Trophoblast cell (in vitro differentiated cells and primary cell): ENCODE measurements around the gene PUM2.

Experiments
- DNase-seq, 2 donors: peaks; one replicate each; pipeline ENCODE4 v3.0.0-alpha.2; 2016
- H2AFZ ChIP-seq: 2 replicates; pipeline ENCODE4 v1.6.1; 2013; ENCODE audit warnings: low read length, moderate library complexity, mild to moderate bottlenecking; ENCODE audit not compliant: insufficient read depth, poor library complexity
- H2AK5ac ChIP-seq: 2 replicates; pipeline ENCODE4 v1.6.1; 2013; ENCODE audit warnings: mild to moderate bottlenecking, low read length
- H2BK120ac ChIP-seq: 2 replicates; pipeline ENCODE4 v1.6.1; 2013; ENCODE audit warnings: low read length, mild to moderate bottlenecking, moderate library complexity; ENCODE audit not compliant: insufficient read depth, poor library complexity
- H2BK12ac ChIP-seq: 2 replicates; pipeline ENCODE4 v1.6.1; 2013; ENCODE audit warnings: mild to moderate bottlenecking, low read length, moderate library complexity
- H2BK5ac ChIP-seq: 2 replicates; pipeline ENCODE4 v1.6.1; 2013; ENCODE audit warnings: low read length, low read depth, moderate library complexity, mild to moderate bottlenecking; ENCODE audit not compliant: poor library complexity
- H3K14ac ChIP-seq: 2 replicates; pipeline ENCODE4 v1.6.1; 2013; ENCODE audit warnings: mild to moderate bottlenecking, low read length
- H3K18ac ChIP-seq: 2 replicates; pipeline ENCODE4 v1.6.1; 2013; ENCODE audit warnings: mild to moderate bottlenecking, low read length
- H3K23ac ChIP-seq: 2 replicates; pipeline ENCODE4 v1.6.1; 2013; ENCODE audit warnings: low read length
- H3K27ac ChIP-seq: 2 replicates; pipeline ENCODE4 v1.5.1; 2013; ENCODE audit warnings: low read depth, mild to moderate bottlenecking, inconsistent platforms, low read length, moderate library complexity
- H3K27me3 ChIP-seq: 2 replicates; pipeline ENCODE4 v1.6.1; 2013; ENCODE audit warnings: inconsistent platforms, mild to moderate bottlenecking, low read length, moderate library complexity; ENCODE audit not compliant: insufficient read depth
- H3K36me3 ChIP-seq, 2 experiments: 1 replicate in 1 of 2; 2 replicates in 1 of 2; pipeline ENCODE4 v1.6.1; 2013; ENCODE audit warnings: low read length in 2 of 2, mild to moderate bottlenecking in 2 of 2, moderate library complexity in 1 of 2; ENCODE audit not compliant: insufficient read depth in 2 of 2, control insufficient read depth in 1 of 2
- H3K4ac ChIP-seq: 2 replicates; pipeline ENCODE4 v1.6.1; 2013; ENCODE audit warnings: low read depth, mild to moderate bottlenecking, low read length, moderate library complexity
- H3K4me1 ChIP-seq, 2 experiments: 1 replicate in 1 of 2; 2 replicates in 1 of 2; pipeline ENCODE4 v1.6.1; 2013; ENCODE audit warnings: low read length in 2 of 2, mild to moderate bottlenecking in 2 of 2, moderate library complexity in 1 of 2; ENCODE audit not compliant: insufficient read depth in 2 of 2, control insufficient read depth in 1 of 2
- H3K4me2 ChIP-seq: 2 replicates; pipeline ENCODE4 v1.6.1; 2013; ENCODE audit warnings: inconsistent platforms, mild to moderate bottlenecking, low read length, moderate library complexity
- H3K4me3 ChIP-seq: 2 replicates; pipeline ENCODE4 v1.5.1; 2013; ENCODE audit warnings: mild to moderate bottlenecking, low read depth, low read length, inconsistent platforms
- H3K79me1 ChIP-seq: one replicate; pipeline ENCODE4 v1.6.1; 2013; ENCODE audit warnings: low read length
- H3K79me2 ChIP-seq: 2 replicates; pipeline ENCODE4 v1.6.1; 2013; ENCODE audit warnings: low read length, mild to moderate bottlenecking; ENCODE audit not compliant: control insufficient read depth, insufficient read depth, poor library complexity
- H3K9ac ChIP-seq: 2 replicates; pipeline ENCODE4 v1.6.1; 2013; ENCODE audit warnings: mild to moderate bottlenecking, low read length
- H3K9me3 ChIP-seq: 2 replicates; pipeline ENCODE4 v1.6.1; 2013; ENCODE audit warnings: low read depth, mild to moderate bottlenecking, control low read depth, inconsistent platforms, low read length; ENCODE audit not compliant: insufficient read depth
- H4K12ac ChIP-seq: 2 replicates; pipeline ENCODE4 v1.6.1; 2013; ENCODE audit warnings: low read depth, mild to moderate bottlenecking, low read length, moderate library complexity
- H4K8ac ChIP-seq: 2 replicates; pipeline ENCODE4 v1.6.1; 2013; ENCODE audit warnings: low read depth, mild to moderate bottlenecking, low read length, moderate library complexity
- H4K91ac ChIP-seq: one replicate; pipeline ENCODE4 v1.6.1; 2013; ENCODE audit warnings: low read depth, mild to moderate bottlenecking, low read length, moderate library complexity
- WGBS: extraction: QIAGEN DNeasy Blood & Tissue Kit; methylation state at CpG from one replicate; pipeline ENCODE4 v1.1.7; 2013; ENCODE audit warnings: missing lambda C conversion rate; ENCODE audit not compliant: insufficient read length, insufficient coverage; ENCODE audit errors: extremely low coverage; 5-methylcytosine and 5-hydroxymethylcytosine counted together

The PUM2 gene

DNA sequence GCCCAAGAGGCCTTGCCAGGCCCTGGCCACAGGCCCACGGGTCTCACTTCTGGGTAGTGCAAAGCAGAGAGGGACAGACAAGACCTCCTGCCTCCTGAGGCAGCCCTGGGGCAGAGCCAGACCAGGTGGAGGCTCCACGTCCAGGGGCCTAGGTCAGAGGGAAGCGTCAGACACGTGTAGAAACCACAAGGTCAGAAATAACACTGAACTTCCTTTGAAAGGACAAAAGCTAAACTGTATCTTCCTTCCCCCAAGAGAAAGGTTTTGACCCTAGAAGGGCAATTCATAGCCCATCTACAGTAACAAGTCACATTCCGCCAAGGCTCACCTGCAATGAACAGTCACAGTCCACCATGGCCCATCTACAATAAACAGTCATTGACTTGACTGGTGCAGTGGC, 143.6 kb downstream of the PUM2 start:
- H3K9me3 ChIP-seq = no peaks in the 10 kb centered on the region
- H4K8ac ChIP-seq = no peak overlapping the region
- no CpG with 5 or more reads among the region's 5 CpGs for WGBS
- H3K27me3 ChIP-seq = peaks cover 2% of the 10 kb centered on the region
- no peak overlapping the region for H4K91ac ChIP-seq
- no peak overlapping the region for H3K23ac ChIP-seq
- H2BK120ac ChIP-seq = no peak overlapping the region
- no peak for DNase-seq
- no peak overlapping the region for H3K4ac ChIP-seq
- peaks cover 4% of the 10 kb centered on the region for H3K79me1 ChIP-seq
- no peak overlapping the region for H2AK5ac ChIP-seq
- H3K4me3 ChIP-seq = no peak overlapping the region
- no peak overlapping the region for H3K4me2 ChIP-seq
- H2AFZ ChIP-seq = no peak overlapping the region
- no peak overlapping the region for H2BK12ac ChIP-seq
- H3K9ac ChIP-seq = no peak overlapping the region
- no peak overlapping the region for H2BK5ac ChIP-seq
- H3K4me1 ChIP-seq = peaks cover 3 to 4% of the 10 kb centered on the region in 2 experiments
- H3K79me2 ChIP-seq = no peaks in the 10 kb centered on the region
- H4K12ac ChIP-seq = no peak overlapping the region
- H3K36me3 ChIP-seq = peaks cover 22 to 25% of the 10 kb centered on the region in 2 experiments
- H3K14ac ChIP-seq = no peak overlapping the region
- no peak overlapping the region for H3K18ac ChIP-seq
- no peak overlapping the region for H3K27ac ChIP-seq

DNA sequence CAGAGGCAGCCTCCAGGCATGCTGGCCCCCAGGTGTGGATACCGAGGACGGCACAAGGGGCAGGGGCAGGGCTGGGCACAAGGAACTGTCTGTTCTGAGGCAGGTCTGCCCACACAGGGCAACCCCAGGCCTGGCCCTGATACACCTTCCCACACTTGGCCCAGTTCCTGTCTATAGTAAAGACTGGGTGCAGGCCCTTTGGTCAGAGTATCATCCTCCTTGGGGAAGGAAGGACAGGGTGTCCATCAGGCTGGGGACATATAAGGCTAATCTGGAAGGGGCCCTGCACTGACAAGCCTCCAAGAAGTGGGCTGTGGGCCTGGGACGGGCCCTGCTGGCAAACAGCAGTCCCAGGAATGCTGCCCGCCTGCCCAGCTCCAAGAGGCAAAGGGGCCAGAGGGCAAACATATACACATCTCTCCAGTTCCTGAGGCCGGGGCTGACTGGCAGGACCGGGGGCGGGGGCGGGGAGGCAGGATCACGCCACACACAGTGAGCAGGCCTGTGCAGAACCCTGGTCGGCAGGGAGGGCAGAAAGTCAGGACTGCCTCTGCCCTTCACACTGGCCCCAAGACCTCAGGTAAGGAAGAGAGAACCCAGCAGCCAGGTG, 144.6 kb downstream of the PUM2 start:
- DNase-seq = no peak

DNA sequence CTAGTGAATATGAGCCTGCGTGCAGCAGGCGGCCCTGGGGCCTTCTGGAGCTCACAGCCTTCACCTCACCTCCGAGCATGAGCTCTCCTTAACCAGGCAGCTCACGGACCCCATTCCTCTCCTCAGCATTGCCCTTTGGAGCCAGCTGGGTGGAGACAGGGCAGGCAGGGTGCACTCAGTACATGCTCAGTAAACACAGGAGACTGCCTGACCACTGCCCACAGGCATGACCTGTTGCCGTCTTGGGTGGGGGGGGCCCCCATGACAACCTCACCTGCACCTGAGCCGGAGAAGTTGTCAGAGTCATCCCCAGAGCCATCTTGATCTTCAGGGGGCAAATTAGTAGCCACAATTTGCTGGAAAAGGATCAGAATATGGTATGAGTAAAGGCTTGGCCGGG, 145.6 kb downstream of the PUM2 start:
- no peak overlapping the region for H3K14ac ChIP-seq
- H3K36me3 ChIP-seq = peaks cover 22 to 28% of the 10 kb centered on the region in 2 experiments
- no peak overlapping the region for H2BK5ac ChIP-seq
- no CpG with 5 or more reads among the region's 7 CpGs for WGBS
- H2BK12ac ChIP-seq = no peak overlapping the region
- H2BK120ac ChIP-seq = no peak overlapping the region
- no peak overlapping the region for H4K8ac ChIP-seq
- no peak overlapping the region for H3K23ac ChIP-seq
- no peaks in the 10 kb centered on the region for H3K79me2 ChIP-seq
- no peak overlapping the region for H3K4me2 ChIP-seq
- H3K9ac ChIP-seq = no peak overlapping the region
- no peak overlapping the region for H3K18ac ChIP-seq
- no peak for DNase-seq
- no peak overlapping the region for H3K27ac ChIP-seq
- H3K79me1 ChIP-seq = no peaks in the 10 kb centered on the region
- H3K4me1 ChIP-seq = peaks cover 3% of the 10 kb centered on the region in 2 experiments
- H3K4me3 ChIP-seq = no peak overlapping the region
- H3K9me3 ChIP-seq = no peaks in the 10 kb centered on the region
- no peak overlapping the region for H2AFZ ChIP-seq
- peaks cover 2% of the 10 kb centered on the region for H3K27me3 ChIP-seq
- H2AK5ac ChIP-seq = no peak overlapping the region
- no peak overlapping the region for H4K91ac ChIP-seq
- no peak overlapping the region for H3K4ac ChIP-seq
- no peak overlapping the region for H4K12ac ChIP-seq

More for the DNA sequence above, 144.6 kb downstream of the PUM2 start:
- Histone ChIP-seq H2BK12ac (no peak overlapping the region), H3K4ac (no peak overlapping the region), H3K79me1 (no peaks in the 10 kb centered on the region), H2BK120ac (no peak overlapping the region), H3K27me3 (peaks cover 2% of the 10 kb centered on the region), H3K36me3 (peaks cover 22 to 28% of the 10 kb centered on the region in 2 experiments), H4K8ac (no peak overlapping the region), H3K9me3 (no peaks in the 10 kb centered on the region), H2AFZ (no peak overlapping the region), H3K4me3 (no peak overlapping the region), H3K23ac (no peak overlapping the region), H3K27ac (no peak overlapping the region), H4K91ac (no peak overlapping the region), H3K18ac (no peak overlapping the region), H4K12ac (no peak overlapping the region), H3K4me2 (no peak overlapping the region), H3K9ac (no peak overlapping the region), H3K79me2 (no peaks in the 10 kb centered on the region), H3K4me1 (peaks cover 3% of the 10 kb centered on the region in 2 experiments), H2AK5ac (no peak overlapping the region), H2BK5ac (no peak overlapping the region), H3K14ac (no peak overlapping the region)
- WGBS = no CpG with 5 or more reads among the region's 10 CpGs

DNA sequence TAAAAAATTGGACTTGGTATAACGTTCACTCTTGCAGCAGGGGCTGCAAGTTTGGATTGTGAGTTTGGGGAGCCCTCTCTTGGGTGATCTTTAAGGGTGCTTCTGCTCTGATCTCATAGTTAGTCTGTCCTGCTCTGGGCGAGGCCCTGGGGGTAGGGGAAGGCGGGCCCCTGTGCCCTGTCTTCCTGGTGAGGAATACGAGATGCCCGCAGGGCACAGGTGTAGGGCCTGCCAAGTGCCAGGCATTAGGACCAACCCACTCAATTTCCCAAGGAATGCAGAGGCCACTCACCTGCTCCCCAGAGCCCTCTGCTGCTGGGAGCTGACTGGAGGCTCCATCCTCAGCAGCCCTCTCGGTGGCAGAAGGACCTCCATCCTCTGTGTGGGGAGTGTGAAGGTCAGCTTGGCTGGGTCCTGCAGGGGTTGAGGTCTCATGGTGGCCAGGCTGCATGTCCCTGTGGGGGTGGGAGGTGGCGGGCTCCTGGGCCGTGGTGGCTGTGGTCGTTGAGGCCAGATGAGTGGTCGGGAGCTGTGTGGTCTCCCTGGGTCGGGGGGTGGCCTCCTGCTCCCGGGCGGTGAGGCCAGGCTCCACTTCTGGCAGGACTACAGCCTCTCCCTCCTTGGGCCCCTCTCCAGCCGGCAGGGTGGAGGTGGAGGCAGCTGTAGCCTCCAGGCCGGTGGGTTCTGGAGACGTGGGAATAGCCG, 147.0 kb downstream of the PUM2 start:
- H3K23ac ChIP-seq = no peak overlapping the region
- peaks cover 3% of the 10 kb centered on the region in 2 experiments for H3K4me1 ChIP-seq
- no CpG with 5 or more reads among the region's 17 CpGs for WGBS
- H2AFZ ChIP-seq = no peak overlapping the region
- no peaks in the 10 kb centered on the region for H3K79me1 ChIP-seq
- H3K27me3 ChIP-seq = no peaks in the 10 kb centered on the region
- no peak overlapping the region for H2BK120ac ChIP-seq
- no peaks in the 10 kb centered on the region for H3K79me2 ChIP-seq
- H2BK12ac ChIP-seq = no peak overlapping the region
- peaks cover 22 to 28% of the 10 kb centered on the region in 2 experiments for H3K36me3 ChIP-seq
- no peaks in the 10 kb centered on the region for H3K9me3 ChIP-seq
- H3K27ac ChIP-seq = no peak overlapping the region
- H4K12ac ChIP-seq = no peak overlapping the region
- H2AK5ac ChIP-seq = no peak overlapping the region
- H2BK5ac ChIP-seq = no peak overlapping the region
- no peak overlapping the region for H3K9ac ChIP-seq
- no peak overlapping the region for H3K4me2 ChIP-seq
- no peak overlapping the region for H4K91ac ChIP-seq
- no peak overlapping the region for H4K8ac ChIP-seq
- DNase-seq = no peak
- no peak overlapping the region for H3K18ac ChIP-seq
- H3K14ac ChIP-seq = no peak overlapping the region
- H3K4ac ChIP-seq = no peak overlapping the region
- H3K4me3 ChIP-seq = no peak overlapping the region
